Measurements from ENCODE around the gene SULT1A1. TPM values are rescaled to one million over a fixed set of nuclear protein-coding genes. Genes with fewer than 3 reads are reported as not detected.

SULT1A1 gene
- total and polyA plus RNA-seq, 2 of the 8 experiments (the other 6 are each of a cell fraction or from before 2014, with no cell fraction given) = 2.1 to 4.0 TPM

- Histone ChIP-seq H3K56ac (replicated peaks; ENCODE audit: insufficient read length, low read depth, low read length) (no peak overlapping the region), H3K79me1 (ENCODE audit: low read depth, low read length) (no peaks in the 10 kb centered on the region), H3K36me3 (ENCODE audit: control insufficient read depth in 2 of 4, insufficient read depth in 4 of 4, low read length in 3 of 4) (peaks cover 0 to 7% (median 2%) of the 10 kb centered on the region in 4 experiments; a peak in 5 of 8 replicates), H4K91ac (replicated peaks; ENCODE audit: insufficient read length, low read length) (no peak overlapping the region), H3K9me3 (ENCODE audit: insufficient read depth in 2 of 2, low read depth in 1 of 2, low read length in 1 of 2) (no peaks in the 10 kb centered on the region), H3K27ac (ENCODE audit: low read depth, low read length) (no peak overlapping the region), H4K5ac (ENCODE audit: insufficient read length, low read depth, low read length) (no peak overlapping the region), H2BK15ac (ENCODE audit: low read length) (no peak overlapping the region), H2BK5ac (ENCODE audit: low read depth, low read length) (no peak overlapping the region), H3K4ac (replicated peaks; ENCODE audit: insufficient read length, low read depth, low read length) (no peak overlapping the region), H4K8ac (ENCODE audit: extremely low read depth, insufficient read depth, low read length) (no peak overlapping the region), H3K79me2 (ENCODE audit: control insufficient read depth in 1 of 2, insufficient read depth in 2 of 2, low read length in 2 of 2) (no peaks in the 10 kb centered on the region), H3K18ac (ENCODE audit: extremely low read depth, low read length) (no peak overlapping the region), H2BK12ac (ENCODE audit: low read depth, low read length) (no peak overlapping the region), H3K4me3 (ENCODE audit: extremely low read depth in 1 of 4, insufficient read depth in 2 of 4, low read depth in 3 of 4, low read length in 4 of 4) (no peak overlapping the region), H2BK120ac (replicated peaks; ENCODE audit: low read depth, low read length) (no peak overlapping the region), H3K14ac (ENCODE audit: insufficient read length) (no peak overlapping the region), H3K27me3 (replicated peaks in 1 of 4; ENCODE audit: control insufficient read depth in 3 of 4, extremely low read depth in 1 of 4, insufficient read depth in 3 of 4, low read length in 3 of 4) (no peaks in the 10 kb centered on the region), H2AFZ (ENCODE audit: low read length) (no peak overlapping the region), H2AK5ac (ENCODE audit: low read depth, low read length) (no peak overlapping the region), H3K23ac (ENCODE audit: insufficient read length) (no peak overlapping the region), H3K23me2 (ENCODE audit: low read depth, low read length) (no peaks in the 10 kb centered on the region), H3K4me2 (ENCODE audit: insufficient read depth in 1 of 2, low read depth in 2 of 2, low read length in 2 of 2) (no peak overlapping the region), H4K20me1 (replicated peaks in 1 of 2; ENCODE audit: control insufficient read depth in 1 of 2, insufficient read depth in 2 of 2, low read length in 2 of 2) (peaks cover 0 to 2% of the 10 kb centered on the region in 2 experiments), H2BK20ac (ENCODE audit: low read length) (no peak overlapping the region), H3K9ac (replicated peaks in 1 of 4; ENCODE audit: extremely low read depth in 1 of 4, low read depth in 3 of 4, low read length in 3 of 4) (no peak overlapping the region), H3K4me1 (replicated peaks in 1 of 4; ENCODE audit: control insufficient read depth in 3 of 4, insufficient read depth in 4 of 4, low read length in 3 of 4) (no peaks in the 10 kb centered on the region)
- CTCF ChIA-PET (ENCODE audit: partially characterized antibody) = interaction anchor here (1.0 kb wide), 1 partner anchor 17 kb away, joined by 3 read pairs; no protein-coding TSS in a partner anchor
- POLR2A ChIA-PET (ENCODE audit: partially characterized antibody) = interaction anchor here (0.7 to 1.5 kb wide), 3 partner anchors 8 to 324 kb away, joined by 3 to 4 read pairs (median 3); no protein-coding TSS in a partner anchor
- 88% methylated on average over 3 of the region's 3 CpGs; no CpG with 5 or more reads in 1 of the 2 experiments for WGBS, 2 experiments (ENCODE audit: extremely low coverage in 1 of 2, insufficient coverage in 1 of 2, insufficient read length in 1 of 2, insufficient replicate concordance in 2 of 2, low coverage in 1 of 2, low lambda C conversion rate in 2 of 2, missing lambda C conversion rate in 1 of 2)
- FAIRE-seq (no peak), DNase-seq (ENCODE audit: low read depth in 1 of 2, low spot score in 2 of 2) (no peak)
- no peak for TF ChIP-seq SP4 (IDR thresholded peaks at IDR 0.05; ENCODE audit: low read length)
Observed at GRCh38 chr16:28586466-28586865, 23.4 kb downstream of the SULT1A1 start.

Measured in H1 (cell line).